SIG-M5 (cell line): ENCODE results near the gene CELF2.

Experiments
- DNase-seq: peaks from one replicate; lab custom pipeline; 2025; lab: John Stamatoyannopoulos, UW

Gene CELF2

DNA sequence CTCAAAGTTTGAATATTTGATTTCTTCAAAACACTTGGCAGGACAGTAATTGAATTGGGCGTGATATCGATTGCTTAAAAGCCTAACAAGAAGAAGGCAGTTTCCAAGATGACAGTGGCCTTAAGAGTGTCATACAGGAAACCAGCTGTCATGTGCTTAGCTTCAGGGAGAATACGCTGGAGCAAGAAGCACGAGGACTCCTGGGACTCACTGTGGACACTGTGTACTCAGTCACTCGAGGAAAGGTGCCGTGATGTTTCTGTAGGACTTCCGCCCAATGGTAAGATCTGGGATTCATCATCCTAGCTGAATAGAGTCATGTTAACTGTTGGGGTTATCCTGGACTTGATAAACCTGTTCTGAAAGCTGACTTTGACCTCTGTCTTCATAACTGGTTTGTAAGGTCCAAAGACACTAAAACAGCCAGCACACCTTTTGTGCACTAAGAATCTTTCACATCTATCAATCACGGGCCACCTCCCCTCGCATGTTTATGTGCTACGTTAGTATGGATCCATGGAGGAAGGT is 113.5 kb downstream of the CELF2 start:
- no peak for DNase-seq

DNA sequence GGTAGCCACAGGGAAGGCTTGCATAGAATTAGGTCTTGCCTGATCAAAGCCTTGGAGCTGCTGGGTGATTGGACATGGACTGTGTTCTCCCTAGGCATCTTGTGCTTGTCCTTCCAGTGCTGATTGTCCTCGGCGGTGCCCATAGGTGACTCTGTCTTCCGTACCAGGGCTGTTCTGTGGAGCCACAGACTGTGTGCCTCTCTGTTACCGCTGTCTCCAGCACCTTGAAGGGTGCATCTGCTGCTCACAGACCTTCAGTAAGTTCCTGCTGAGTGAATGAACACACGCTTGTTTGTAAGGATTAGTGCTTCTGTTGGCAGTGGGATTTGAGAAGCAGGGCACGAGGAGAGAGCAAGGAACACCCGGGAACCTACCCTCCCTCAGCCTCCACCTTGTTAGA is 116.7 kb downstream of the CELF2 start:
- no peak for DNase-seq

DNA sequence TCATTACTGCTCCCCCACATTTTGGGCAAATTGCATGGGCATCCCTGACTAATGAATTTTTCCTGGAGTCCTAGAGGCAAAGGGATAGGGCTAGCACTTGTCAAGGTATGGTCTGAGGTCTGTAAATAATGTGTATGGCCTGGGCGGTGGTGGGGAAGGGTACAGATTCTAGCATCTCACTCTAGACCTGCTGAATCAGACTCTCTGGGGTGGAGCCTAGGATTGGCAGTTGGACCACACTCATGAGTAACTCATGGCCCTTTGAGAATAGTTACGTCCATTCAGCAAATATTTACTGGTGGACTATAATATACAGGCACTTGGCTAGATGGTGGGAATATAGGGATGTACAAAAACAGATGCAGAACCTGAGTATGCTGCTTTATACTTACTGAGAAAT is 118.0 kb downstream of the CELF2 start:
- no peak for DNase-seq

DNA sequence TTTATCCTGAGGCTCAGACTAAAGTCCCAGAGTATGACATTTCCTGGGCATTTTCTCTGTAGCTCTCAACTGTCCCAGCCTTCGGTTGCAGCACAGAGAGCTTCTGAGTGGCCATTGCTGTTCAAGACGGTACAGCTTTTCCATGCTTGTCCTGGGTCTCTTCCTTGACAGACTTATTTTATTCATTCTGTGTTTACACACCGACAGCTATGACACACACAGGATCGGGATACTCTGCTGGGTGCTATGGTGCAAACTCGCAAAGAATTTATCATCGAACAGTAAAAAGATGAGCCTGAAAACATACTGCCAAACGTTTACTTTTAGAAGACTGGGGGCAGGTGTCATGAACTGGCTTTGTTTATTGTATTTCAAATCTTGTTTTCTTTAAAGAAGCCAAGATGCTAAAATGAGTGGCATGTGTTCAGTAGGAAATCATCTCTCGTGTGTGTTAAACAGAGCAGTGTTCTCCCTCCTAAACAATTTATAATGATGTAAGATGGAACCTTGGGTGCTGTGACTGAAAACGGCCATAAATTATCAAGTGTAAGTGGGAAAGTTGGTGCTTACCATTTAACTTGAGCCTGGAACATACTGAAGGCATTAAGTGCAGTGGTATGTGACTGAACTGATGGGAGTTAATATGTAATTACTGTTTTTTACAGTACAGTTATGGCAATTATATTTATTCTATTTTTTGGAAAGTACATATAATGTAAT is 120.8 kb downstream of the CELF2 start:
- DNase-seq: no peak

DNA sequence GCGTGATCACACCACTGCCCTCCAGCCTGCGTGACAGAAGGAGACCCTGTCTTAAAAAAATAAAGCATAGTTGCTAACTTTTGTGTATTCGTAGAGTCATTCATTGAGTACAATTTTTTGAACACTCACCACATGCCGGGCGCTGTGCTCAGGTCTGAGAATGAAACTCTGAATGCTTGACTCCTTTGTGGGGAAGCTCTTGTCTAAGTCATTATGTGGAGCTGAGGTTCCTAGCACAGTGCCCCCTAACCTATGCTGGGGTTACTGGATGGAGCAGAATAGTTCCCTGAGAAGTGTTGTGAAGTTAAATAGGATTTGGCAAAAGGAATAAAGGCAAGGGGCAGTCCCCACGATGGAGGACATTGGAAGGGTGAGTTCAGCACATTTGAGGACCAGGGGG is 123.3 kb downstream of the CELF2 start:
- DNase-seq: no peak

DNA sequence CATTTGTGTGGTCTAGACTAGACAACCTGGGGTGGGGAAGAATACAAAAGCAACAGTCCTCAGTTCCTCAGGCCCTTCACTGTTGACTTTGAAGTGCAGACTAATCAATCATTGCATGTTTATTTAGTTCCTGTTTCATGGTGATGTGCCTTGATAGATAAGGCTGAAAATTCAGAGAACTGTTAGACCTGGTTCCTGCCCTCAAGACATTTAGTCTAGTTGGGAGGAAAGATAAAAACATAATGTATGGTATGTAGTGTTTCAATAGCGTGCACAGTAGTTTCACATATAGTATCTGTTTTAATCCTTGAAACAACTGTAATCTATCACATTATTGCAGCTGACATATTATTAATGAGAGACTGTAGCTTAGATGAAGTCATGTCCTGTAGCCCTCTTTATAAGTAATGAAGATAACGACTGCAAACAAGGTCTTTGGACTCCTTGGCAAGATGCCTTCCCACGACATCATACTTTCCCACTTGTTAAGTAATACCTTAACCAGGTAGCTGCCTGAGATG is 124.0 kb downstream of the CELF2 start:
- no peak for DNase-seq

DNA sequence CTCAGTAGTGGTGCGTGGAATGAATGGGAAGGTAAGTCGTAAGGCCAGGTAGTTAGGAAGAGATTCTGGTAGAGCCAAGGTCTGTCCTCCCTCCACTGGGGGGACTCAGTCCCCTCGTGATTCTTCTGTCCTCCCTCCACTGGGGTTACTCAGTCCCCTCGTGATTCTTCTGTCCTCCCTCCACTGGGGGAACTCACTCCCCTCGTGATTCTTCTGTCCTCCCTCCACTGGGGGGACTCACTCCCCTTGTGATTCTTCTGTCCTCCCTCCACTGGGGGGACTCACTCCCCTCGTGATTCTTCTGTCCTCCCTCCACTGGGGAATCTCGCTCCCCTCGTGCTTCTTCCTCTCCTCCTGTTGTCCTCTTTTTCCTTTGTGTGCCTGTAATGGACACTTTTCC is 125.1 kb downstream of the CELF2 start:
- no peak for DNase-seq

DNA sequence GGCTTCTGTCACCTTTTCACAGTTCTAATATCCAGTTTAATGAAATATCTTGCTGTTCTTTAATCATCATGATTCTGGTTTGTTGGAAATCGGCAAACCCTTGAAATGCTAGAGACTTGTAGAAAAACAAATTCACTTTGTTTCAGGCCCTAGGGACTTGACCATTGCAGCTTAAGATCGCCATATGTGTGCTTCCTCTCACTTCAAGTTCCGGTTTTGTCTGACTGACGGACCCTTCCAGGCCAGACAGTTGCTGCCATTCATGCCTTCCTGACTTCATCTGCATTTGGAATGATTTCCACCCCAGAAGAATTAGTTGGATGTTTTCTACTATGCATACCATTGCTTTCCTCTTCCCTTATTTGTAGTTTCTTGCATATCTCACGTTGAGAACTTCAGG is 125.6 kb downstream of the CELF2 start:
- DNase-seq: no peak

DNA sequence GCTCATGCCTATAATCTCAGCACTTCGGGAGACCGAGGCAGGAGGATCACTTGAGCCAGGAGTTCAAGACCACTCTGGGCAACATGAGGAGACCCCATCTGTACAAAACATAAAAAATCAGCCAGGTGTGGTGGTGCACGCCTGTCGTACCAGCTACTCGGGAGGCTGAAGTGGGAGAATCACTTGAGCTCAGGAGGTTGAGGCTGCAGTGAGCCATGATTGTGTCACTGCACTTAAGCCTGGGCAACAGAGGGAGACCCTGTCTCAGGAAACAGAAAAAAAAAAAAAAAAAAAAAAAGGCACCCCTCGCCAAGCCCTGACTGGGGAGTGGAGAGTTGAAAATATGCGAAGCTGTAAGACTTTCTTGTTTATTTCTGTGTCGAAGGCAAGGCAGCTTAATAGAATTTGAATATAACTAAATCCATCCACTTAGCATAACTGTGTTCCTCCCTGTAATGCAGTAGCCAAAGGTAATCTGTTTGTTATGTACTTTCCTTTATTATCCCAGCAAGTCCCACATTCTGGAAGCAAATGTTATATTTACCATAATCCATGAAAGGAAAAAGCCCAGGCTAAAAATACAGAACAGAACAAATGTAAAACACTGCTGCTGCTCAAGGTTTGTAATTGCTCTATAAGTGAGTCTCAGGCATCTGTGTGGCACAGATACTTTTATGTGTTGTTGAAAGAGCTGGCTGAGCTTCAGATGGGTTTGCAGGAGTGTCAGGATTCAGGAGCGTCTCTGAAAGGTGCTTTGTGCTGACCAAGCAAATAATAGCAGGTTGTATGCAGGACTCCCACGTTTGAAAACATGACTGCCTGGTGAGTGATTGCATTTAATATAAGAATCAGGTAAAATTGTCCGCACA is 127.2 kb downstream of the CELF2 start:
- no peak for DNase-seq

DNA sequence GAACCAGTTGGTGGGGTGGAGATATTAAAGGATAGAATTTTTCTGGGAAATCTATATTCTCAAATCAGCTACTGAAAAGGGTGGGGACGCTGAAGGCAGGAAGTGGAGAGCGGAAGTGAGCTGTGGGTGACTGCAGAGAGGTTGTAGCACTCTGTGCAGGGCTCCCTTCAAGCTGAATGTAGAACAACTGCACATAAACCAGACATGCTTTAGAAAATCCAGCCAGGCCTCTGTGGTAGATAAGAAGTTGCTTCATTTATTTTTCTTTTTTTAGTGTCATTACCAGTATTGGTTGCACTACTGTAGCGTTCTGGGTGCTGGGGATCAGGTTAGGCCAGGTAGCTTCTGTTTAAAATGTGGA is 127.8 kb downstream of the CELF2 start:
- DNase-seq: no peak

DNA sequence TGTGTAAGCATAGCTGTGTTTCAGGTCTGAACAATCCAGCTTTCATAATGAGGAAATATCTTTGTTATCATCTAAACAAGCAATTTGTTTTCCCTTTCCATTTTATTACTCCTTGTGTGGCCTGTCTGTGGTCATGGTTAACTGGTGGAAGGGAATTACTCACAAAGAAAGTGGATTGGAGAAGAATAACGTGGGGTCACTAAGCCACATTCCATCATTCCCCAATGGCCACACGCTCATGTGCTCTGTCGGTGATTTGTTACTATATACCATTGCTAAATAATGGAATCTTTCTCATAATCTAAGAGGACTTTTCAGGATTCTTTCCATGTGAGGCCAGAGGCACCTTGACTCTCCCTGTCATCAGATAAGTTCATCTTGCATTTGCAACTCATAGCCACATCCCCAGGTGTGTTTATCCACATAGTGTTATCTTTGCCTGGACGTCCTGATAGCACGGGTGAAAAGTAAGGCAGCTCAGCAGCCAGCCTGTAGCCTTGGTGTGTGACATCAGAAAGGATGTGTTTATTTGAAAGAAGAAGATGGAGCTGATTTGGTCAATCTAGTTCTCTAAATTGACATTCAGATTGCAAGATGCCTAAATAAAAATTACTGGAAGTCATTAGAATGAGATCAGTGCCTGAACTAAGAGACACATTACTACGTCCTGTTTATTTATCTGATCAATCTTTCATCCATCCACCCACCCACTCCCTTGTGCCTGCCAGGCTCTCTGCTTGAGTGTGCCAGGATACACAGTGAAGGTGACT is 128.9 kb downstream of the CELF2 start:
- no peak for DNase-seq

DNA sequence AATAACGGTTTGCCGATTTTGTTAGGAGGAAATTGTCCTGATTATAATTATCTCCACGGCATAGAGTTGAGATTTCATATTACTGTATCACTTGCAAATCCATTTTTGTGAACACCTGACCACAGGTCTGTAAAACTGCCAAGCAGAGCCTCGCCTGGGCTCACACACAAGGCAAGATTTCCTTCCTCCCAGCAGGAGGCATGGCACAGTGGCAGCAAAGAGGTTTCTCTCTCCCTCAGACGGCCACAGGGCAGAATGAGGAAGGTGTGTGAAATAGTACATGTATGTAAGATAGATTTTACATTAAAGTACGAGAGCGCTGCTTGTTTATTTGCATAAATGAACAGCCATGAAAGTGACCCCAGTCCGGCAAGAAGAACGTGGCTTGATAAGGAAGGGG is 130.1 kb downstream of the CELF2 start:
- no peak for DNase-seq

DNA sequence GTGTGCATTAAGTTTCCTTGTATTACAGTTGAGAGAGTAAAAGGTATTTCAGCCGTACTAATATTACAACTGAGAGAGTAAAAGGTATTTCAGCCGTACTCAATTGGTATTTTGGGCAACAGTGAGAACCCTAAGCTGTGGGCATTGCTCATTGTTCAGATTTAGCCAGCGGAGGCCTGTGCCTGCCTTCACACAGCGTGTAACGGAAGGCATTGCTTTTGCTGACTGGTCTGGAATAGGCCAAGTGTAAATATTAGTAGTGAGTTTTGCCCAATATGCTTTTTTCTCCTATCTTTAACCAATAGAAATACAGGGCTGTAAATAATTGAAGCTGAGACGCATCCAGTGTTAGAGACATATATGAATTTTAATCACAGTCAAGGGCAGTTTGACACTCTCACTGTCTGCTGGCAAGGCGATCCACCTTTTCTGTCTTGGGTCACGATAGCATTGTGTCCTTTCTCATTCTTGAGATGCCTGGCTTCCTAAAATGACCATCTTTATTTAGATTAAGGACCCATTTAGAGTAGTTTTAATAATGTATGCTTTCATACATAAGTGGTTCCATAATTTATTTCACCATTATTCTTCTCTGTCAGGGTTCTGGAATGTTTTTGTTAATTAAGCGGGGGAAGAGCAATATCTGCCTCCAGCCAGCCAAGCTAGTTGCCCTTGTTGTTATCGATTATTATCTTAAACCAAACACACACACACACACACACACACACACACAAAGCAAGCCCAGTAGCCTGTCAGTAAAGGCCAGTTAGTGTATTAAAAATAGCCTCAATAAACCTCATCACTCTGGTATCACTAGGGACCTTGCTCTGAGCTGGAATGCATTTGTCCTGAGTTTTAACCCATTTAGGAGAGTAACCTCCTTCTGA is 130.7 kb downstream of the CELF2 start:
- no peak for DNase-seq

DNA sequence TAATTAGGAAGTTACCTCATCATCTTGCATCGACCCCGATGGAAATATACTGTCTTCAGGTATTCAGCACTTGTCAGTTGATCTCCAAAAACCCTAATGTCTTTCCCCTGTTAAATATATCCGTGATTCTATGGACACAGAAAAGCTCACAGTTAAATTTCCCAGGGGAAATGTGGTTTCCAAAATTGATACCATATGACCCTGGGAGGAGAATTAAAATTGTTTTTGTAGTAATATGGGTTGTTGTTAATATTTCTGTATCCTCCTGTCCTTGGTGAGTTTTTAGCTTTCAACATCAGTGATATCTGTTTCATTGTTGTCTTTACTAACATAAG is 132.1 kb downstream of the CELF2 start:
- no peak for DNase-seq

DNA sequence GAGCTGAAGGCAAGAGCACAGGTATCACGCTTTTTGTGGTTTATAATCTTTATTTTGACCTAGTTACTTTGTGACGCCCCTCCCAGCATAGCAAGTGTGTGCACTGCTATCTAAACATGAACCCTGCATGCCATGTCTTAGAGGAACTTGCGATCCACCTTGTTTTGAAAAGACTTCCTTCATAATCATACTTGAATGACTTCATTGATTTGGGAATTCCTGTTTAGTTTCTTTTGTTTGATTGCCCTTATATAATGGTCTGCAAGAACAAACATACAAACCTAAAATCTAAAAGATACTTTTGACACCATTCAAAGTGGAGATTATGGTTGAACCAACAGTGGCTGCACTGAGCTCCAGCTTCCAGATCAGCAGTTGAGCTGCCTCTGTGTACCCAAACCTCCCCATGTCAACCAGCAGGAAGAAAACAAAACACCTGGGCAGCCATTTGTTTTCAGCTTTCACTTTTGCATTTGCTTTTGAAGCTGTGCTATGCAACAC is 132.6 kb downstream of the CELF2 start:
- DNase-seq: no peak

DNA sequence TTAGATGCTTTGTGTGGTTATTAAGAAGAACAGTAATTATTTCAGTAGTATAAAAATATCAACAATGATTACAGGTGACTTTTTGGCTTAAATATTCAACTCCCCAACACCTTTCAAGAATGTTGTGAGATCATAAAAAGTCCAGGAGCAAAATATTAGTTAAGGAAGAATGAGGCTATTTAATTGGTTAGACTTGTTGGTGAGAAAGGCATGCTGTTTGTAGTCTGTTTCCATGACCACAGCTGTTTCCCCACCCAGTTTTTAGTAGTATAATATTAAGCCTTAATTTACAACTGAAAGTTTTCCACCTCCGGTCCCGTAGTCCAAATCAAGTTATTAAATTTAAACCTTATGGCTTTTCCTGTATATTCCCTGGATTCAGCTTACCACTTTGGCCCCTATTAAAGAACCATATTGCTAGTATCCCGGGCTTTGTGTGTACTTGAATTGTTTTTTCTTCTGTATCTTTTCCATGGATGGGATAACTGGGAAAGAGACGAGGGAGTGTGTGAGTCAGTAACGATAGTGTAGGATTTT is 133.3 kb downstream of the CELF2 start:
- DNase-seq: no peak

DNA sequence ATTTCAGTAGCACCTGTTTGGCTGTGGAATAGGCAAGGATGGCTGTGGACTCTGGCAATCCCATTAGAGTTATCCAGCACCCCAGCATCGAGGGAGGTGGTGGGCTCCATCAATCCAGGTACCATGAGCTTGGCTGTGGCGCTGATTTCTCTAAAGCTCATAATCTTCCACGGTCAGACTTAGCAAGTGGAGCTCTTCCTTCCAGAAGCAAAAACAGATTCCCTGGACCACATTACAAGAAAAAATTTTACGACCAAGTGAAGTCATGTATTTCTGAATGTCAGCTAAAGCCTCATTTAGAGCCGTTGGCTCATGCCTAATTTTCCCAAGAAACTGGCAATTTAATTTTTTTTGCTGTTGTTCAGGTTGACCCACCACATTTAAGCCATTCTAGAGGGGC is 135.1 kb downstream of the CELF2 start:
- no peak for DNase-seq

DNA sequence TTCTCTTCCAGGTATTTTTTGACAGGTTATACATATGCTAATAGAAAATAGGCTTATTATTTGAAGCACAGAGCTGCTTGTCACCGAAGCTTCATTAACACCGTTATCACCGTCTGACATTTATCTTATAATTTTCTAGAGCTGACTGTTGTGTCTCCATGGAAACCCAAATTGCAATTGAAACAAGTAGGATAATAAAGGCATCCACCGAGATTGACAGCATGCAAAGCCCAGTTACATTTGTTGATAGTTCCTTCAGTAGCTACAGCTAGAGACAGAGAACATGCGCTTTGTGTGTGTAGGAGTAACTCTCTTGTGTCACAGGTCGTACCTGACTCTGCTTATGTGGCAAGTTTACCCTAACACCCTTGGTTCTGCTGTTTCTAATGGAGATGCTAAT is 135.6 kb downstream of the CELF2 start:
- no peak for DNase-seq

DNA sequence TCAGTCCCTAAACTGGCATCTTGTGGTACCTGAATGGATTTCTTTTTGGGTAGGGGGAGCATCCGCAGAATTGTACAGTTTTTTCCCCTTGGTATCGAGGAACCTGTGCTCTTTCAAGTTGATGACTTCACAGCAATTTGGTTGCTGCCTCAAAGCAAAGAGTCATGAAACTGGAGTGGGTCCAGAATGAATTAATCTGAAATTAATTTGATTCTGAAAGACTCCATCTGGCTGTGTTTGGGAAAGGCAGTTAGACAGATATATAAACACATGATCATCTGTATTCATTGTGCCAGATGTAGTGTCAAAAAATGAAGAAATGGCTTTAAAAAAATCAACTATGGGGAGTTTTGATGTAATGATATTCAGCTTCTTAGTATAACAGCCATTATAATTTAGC is 136.1 kb downstream of the CELF2 start:
- no peak for DNase-seq

DNA sequence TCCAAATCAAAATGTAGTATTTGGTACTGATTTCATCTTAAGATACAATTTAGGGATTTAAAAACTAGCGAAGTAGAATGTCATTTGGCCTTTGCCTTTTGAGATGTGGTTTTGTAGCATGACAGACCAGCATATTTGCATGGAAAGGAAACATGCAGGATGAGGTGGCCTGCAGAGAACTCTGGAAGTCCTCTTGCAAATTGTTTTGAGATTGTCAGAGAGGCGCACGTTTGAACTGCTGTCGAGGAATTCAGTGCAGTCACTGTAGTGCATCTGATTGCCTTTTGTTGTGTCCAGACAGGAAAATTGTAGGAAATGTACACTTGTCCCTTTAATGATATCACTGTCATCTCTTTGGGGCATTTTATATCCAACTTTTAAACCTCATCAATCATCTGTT is 136.7 kb downstream of the CELF2 start:
- DNase-seq: no peak

DNA sequence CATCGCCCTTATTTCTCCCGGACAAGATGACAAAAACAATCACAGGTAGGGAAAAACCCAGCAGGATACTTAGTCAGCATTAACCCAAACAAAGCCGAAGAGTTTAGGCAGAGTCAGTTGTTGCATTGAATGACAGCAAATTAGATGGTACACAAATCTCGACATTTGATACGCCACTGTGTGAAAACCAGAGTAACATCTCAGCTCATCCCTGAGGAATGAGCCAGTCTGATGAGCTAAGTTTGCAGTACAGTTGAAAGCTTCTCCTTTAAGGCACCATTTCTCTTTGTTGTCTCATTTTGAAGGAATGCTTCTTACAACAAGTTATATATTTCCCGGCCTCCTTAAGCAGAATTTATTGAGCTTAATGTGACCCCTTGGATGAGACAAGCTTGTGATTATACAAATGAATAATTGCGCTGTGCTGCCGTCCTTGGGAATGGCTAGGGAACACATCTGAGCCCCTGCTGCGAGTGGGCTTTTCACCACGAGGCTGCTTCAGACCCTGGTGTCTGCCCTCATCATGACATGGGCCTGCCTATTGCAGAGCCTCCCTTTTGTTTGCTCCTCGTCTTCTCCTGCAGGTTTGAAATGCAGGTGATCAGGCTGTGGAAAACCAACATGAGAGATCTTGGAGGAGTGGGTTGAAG is 137.3 kb downstream of the CELF2 start:
- DNase-seq: no peak
